RWPE1 (cell line): Measurements from ENCODE around the gene LCN2.
A peak's percentile ranks its signal among the peaks of the same experiment; 100 is the strongest.
"Not testable (repeated sequence)": the region's sequence is repeated elsewhere in the genome, so short reads cannot be mapped to it uniquely, and the experiment has no call there.

Experiments
- CTCF ChIA-PET: fragments of 350-600 bp; sonication (Branson Sonifier 250); formaldehyde crosslinking; extraction: SDS; loops from one replicate; lab custom pipeline; 2021; lab: Yijun Ruan, JAX
- POLR2A ChIA-PET: fragments of 400-600 bp; formaldehyde crosslinking; extraction: SDS; loops from one replicate; lab custom pipeline; 2020; ENCODE audit warnings: antibody characterized with exemption; ENCODE audit not compliant: low non-redundant PET; lab: Yijun Ruan, JAX
- DNase-seq: peaks from one replicate; pipeline ENCODE4 v3.0.0; 2012; ENCODE audit warnings: low spot score
- H3K27ac ChIP-seq: fragments of 450-650 bp; 2 replicates; pipeline ENCODE4 v1.5.1; 2017
- TF ChIP-seq, protein P1 (sequence below): fragments of 450-650 bp; conservative IDR thresholded peaks from 2 replicates; pipeline ENCODE4 v1.5.1; 2017; ENCODE audit warnings: low read depth, mild to moderate bottlenecking

LCN2 gene

GRCh38 chr9:128175102-128175563 is 25.9 kb downstream of the LCN2 start:
- CTCF ChIA-PET: interaction anchor here (0.9 to 1.1 kb wide), 2 partner anchors 16 to 60 kb away, joined by 3 to 4 read pairs; partner anchors contain the start of gene CIZ1
- POLR2A ChIA-PET: interaction anchor here (1.1 kb wide), 1 partner anchor 12 kb away, joined by 3 read pairs; no protein-coding TSS in a partner anchor
- no peak for DNase-seq
- TF ChIP-seq, protein P1, sequence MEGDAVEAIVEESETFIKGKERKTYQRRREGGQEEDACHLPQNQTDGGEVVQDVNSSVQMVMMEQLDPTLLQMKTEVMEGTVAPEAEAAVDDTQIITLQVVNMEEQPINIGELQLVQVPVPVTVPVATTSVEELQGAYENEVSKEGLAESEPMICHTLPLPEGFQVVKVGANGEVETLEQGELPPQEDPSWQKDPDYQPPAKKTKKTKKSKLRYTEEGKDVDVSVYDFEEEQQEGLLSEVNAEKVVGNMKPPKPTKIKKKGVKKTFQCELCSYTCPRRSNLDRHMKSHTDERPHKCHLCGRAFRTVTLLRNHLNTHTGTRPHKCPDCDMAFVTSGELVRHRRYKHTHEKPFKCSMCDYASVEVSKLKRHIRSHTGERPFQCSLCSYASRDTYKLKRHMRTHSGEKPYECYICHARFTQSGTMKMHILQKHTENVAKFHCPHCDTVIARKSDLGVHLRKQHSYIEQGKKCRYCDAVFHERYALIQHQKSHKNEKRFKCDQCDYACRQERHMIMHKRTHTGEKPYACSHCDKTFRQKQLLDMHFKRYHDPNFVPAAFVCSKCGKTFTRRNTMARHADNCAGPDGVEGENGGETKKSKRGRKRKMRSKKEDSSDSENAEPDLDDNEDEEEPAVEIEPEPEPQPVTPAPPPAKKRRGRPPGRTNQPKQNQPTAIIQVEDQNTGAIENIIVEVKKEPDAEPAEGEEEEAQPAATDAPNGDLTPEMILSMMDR: no peak
- H3K27ac ChIP-seq: peak overlapping the region; percentile 52

DNA sequence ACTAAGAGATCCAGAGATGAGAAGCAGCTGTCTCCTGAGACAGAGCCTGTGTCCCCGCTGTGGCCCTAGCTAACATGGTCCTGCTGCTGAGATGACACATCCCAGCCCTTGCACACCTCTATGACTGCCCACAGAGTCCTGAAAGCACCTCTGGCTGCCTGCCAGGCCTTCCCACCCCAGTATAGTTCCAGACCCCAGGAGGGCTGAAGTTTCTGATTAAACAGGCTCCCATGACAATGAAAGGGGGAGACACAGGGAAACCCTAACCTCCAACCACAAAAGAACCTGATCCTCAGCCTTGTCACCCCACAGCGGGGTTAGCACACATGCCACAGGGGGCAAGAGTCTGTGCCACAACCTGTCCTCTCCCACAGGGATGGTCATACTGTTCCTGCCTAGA is 26.5 kb downstream of the LCN2 start:
- CTCF ChIA-PET: interaction anchor here (0.9 to 1.1 kb wide), 2 partner anchors 15 to 60 kb away, joined by 3 to 4 read pairs; partner anchors contain the start of gene CIZ1
- H3K27ac ChIP-seq: peak overlapping the region; percentile 52
- TF ChIP-seq, protein P1: no peak
- DNase-seq: no peak
- POLR2A ChIA-PET: interaction anchor here (1.1 kb wide), 1 partner anchor 12 kb away, joined by 3 read pairs; no protein-coding TSS in a partner anchor

- TF ChIP-seq, protein P1: no peak
- no peak overlapping the region for H3K27ac ChIP-seq
- POLR2A ChIA-PET: interaction anchor here (1.1 to 1.6 kb wide), 2 partner anchors 11 to 13 kb away, joined by 5 to 9 read pairs; no protein-coding TSS in a partner anchor
- CTCF ChIA-PET: interaction anchor here (1.1 to 1.8 kb wide), 2 partner anchors 9 to 12 kb away, joined by 4 to 5 read pairs; partner anchors contain the start of gene CIZ1
- no peak for DNase-seq
Observed at GRCh38 chr9:128178806-128179431, 29.7 kb downstream of the LCN2 start.

- H3K27ac ChIP-seq: no peak overlapping the region
- no peak for DNase-seq
- ChIA-PET POLR2A (interaction anchor here (1.6 kb wide), 1 partner anchor 10 kb away, joined by 9 read pairs; no protein-coding TSS in a partner anchor), CTCF (interaction anchor here (0.6 to 1.8 kb wide), 2 partner anchors 11 to 33 kb away, joined by 3 to 5 read pairs; partner anchors contain the start of gene CIZ1)
- TF ChIP-seq, protein P1: no peak
Observed at GRCh38 chr9:128180001-128180400, 30.7 kb downstream of the LCN2 start.

DNA sequence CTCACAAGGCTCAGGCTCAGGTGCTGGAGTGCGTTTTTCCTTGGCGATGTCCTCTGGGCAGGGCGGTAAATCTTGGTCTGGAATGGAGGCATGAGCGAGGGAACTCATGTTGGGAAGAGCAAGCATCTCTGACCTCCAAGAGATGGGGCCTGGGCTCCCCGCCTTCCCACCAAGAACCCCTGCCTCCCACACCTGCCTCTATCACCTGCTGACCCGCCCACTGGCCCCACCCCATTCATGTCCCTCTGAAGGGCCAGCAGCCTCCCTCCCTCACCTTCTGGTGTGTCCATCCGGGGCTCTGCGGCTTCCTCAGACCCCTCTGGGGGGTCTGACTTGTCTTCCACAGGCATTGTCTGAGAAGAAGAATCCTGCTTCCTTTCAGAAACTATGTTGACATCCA is 31.2 kb downstream of the LCN2 start:
- H3K27ac ChIP-seq: no peak overlapping the region
- DNase-seq: no peak

GRCh38 chr9:128181480-128181879 is 32.2 kb downstream of the LCN2 start:
- CTCF ChIA-PET, DNase-seq, H3K27ac ChIP-seq: not testable (repeated sequence)
- POLR2A ChIA-PET: interaction anchor here (0.6 kb wide), 1 partner anchor 52 kb away, joined by 3 read pairs; no protein-coding TSS in a partner anchor

More for the DNA sequence above, 31.2 kb downstream of the LCN2 start:
- TF ChIP-seq, protein P1: no peak
- CTCF ChIA-PET: interaction anchor here (1.8 kb wide), 1 partner anchor 11 kb away, joined by 5 read pairs; the partner anchor contains the start of gene CIZ1
- POLR2A ChIA-PET: no interaction called here
